HCT116 (cell line): Measurements from ENCODE around the gene TCEA2. TPM values are rescaled to one million over a fixed set of nuclear protein-coding genes. Genes with fewer than 3 reads are reported as not detected.
A peak's percentile ranks its signal among the peaks of the same experiment; 100 is the strongest.

Experiments used
- ATAC-seq: fragments of 200-7000 bp; cut with Tn5 transposase; 2 replicates; pipeline ENCODE4 v1.9.1; 2020; ENCODE audit warnings: mild to moderate bottlenecking, moderate library complexity
- BruUV-seq: library from RNA; stranded (reverse); fragments of 400-500 nt; replicated peaks from 2 replicates; lab custom pipeline; 2021; lab: Mats Ljungman, UMichigan
- CTCF ChIA-PET: fragments of 300-600 bp; sonication (Branson Sonifier 250); formaldehyde crosslinking; loops from one replicate; lab custom pipeline; 2021; ENCODE audit warnings: antibody characterized with exemption; lab: Charles Lee
- POLR2A ChIA-PET: fragments of 300-600, 350-600 bp; sonication (Branson Sonifier 250); formaldehyde crosslinking; loops from one replicate; lab custom pipeline; 2021; ENCODE audit warnings: antibody characterized with exemption; lab: Charles Lee
- RAD21 ChIA-PET, 2 experiments: fragments of 300-600 bp; sonication (Branson Sonifier 250); formaldehyde crosslinking; loops; one replicate each; lab custom pipeline; 2023; ENCODE audit warnings: low total read pairs in 2 of 2; ENCODE audit not compliant: uncharacterized antibody in 2 of 2, unreplicated experiment in 2 of 2, low non-redundant PET in 1 of 2; lab: Charles Lee
- DNase-seq: peaks from one replicate; pipeline ENCODE4 v3.0.0-alpha.2; 2010; ENCODE audit warnings: low read depth, low spot score
- H2AFZ ChIP-seq: fragments of 200-600 bp; shearing (Covaris generic), sonication (generic); 2 replicates; pipeline ENCODE4 v1.6.1; 2017; ENCODE audit warnings: low read depth, mixed run types, mixed read lengths, antibody characterized with exemption, low read length; ENCODE audit not compliant: poor library complexity, severe bottlenecking
- H3K27ac ChIP-seq: 2 replicates; pipeline ENCODE4 v1.5.1; 2012; ENCODE audit warnings: low read depth, low read length
- H3K27me3 ChIP-seq: fragments of 200-600 bp; sonication (generic); 2 replicates; pipeline ENCODE4 v1.6.1; 2016; ENCODE audit warnings: mixed run types, low read length, mixed read lengths; ENCODE audit not compliant: insufficient read depth
- H3K36me3 ChIP-seq, 2 experiments: fragments of 200-500 bp in 1 of 2; fragments of 200-600 bp in 1 of 2; sonication (Bioruptor generic) in 1 of 2; sonication (generic) in 1 of 2; 2 replicates each; pipeline versions ENCODE4 v1.5.1 to v1.6.1; 2014 to 2016; ENCODE audit warnings: low read length in 2 of 2, inconsistent platforms in 1 of 2, mixed read lengths in 1 of 2, mixed run types in 1 of 2; ENCODE audit not compliant: insufficient read depth in 2 of 2, control insufficient read depth in 1 of 2
- H3K4me1 ChIP-seq, 2 experiments: fragments of 200-600 bp in 1 of 2; sonication (generic) in 1 of 2; 2 replicates each; pipeline versions ENCODE4 v1.5.1 to v1.6.1; 2012 to 2017; ENCODE audit warnings: low read length in 2 of 2, inconsistent platforms in 1 of 2, mild to moderate bottlenecking in 1 of 2, mixed read lengths in 1 of 2, mixed run types in 1 of 2, moderate library complexity in 1 of 2; ENCODE audit not compliant: insufficient read depth in 2 of 2, control insufficient read depth in 1 of 2
- H3K4me2 ChIP-seq: fragments of 200-600 bp; sonication (generic); 2 replicates; pipeline ENCODE4 v1.6.1; 2017; ENCODE audit warnings: mixed run types, low read length, mixed read lengths
- H3K4me3 ChIP-seq, 2 experiments: fragments of 200-600 bp in 1 of 2; sonication (generic) in 1 of 2; replicated peaks in 1 of 2; 2 replicates each; pipeline ENCODE4 v1.5.1; 2011 to 2016; ENCODE audit warnings: low read length in 2 of 2, control low read depth in 1 of 2, low read depth in 1 of 2, mild to moderate bottlenecking in 1 of 2, mixed read lengths in 1 of 2, mixed run types in 1 of 2
- H3K79me2 ChIP-seq: fragments of 200-600 bp; sonication (generic); 2 replicates; pipeline ENCODE4 v1.6.1; 2017; ENCODE audit warnings: mild to moderate bottlenecking, mixed run types, low read length, moderate library complexity, mixed read lengths; ENCODE audit not compliant: insufficient read depth
- H3K9ac ChIP-seq: fragments of 200-600 bp; sonication (generic); 2 replicates; pipeline ENCODE4 v1.6.1; 2016; ENCODE audit warnings: low read length, mixed read lengths
- H3K9me2 ChIP-seq: fragments of 200-600 bp; sonication (generic), shearing (Covaris generic); 2 replicates; pipeline ENCODE4 v1.6.1; 2017; ENCODE audit warnings: mixed run types, mild to moderate bottlenecking, moderate library complexity; ENCODE audit not compliant: insufficient read depth
- H3K9me3 ChIP-seq, 2 experiments: fragments of 200-500 bp in 1 of 2; fragments of 200-600 bp in 1 of 2; sonication (Bioruptor generic) in 1 of 2; sonication (generic) in 1 of 2; 2 replicates each; pipeline ENCODE4 v1.6.1; 2014 to 2017; ENCODE audit warnings: low read length in 2 of 2, mixed read lengths in 2 of 2, inconsistent platforms in 1 of 2, low read depth in 1 of 2, mild to moderate bottlenecking in 1 of 2, mixed run types in 1 of 2, moderate library complexity in 1 of 2; ENCODE audit not compliant: control insufficient read depth in 1 of 2, insufficient read depth in 1 of 2
- H4K20me1 ChIP-seq: fragments of 200-600 bp; sonication (generic), shearing (Covaris generic); 2 replicates; pipeline ENCODE4 v1.6.1; 2017; ENCODE audit warnings: mixed run types, mild to moderate bottlenecking, moderate library complexity; ENCODE audit not compliant: insufficient read depth
- ATF3 ChIP-seq: IDR thresholded peaks from 2 replicates; pipeline ENCODE4 v1.6.1; 2012
- CBX3 ChIP-seq: IDR thresholded peaks from 2 replicates; pipeline ENCODE4 v1.6.1; 2012; ENCODE audit warnings: low read depth
- CTCF ChIP-seq, 3 experiments: fragments of 200-600 bp in 1 of 3; sonication (generic) in 1 of 3; IDR thresholded peaks in 2 of 3; conservative IDR thresholded peaks in 1 of 3; 2 replicates each; pipeline ENCODE4 v1.5.1; 2012 to 2017; ENCODE audit warnings: low read depth in 2 of 3, low read length in 2 of 3, antibody characterized with exemption in 1 of 3, borderline replicate concordance in 1 of 3, control low read depth in 1 of 3, mild to moderate bottlenecking in 1 of 3, mixed read lengths in 1 of 3, mixed run types in 1 of 3, moderate library complexity in 1 of 3; ENCODE audit not compliant: insufficient read depth in 1 of 3
- EGR1 ChIP-seq: IDR thresholded peaks from 2 replicates; pipeline ENCODE4 v1.6.1; 2012; ENCODE audit warnings: low read depth
- ELF1 ChIP-seq: IDR thresholded peaks from 2 replicates; pipeline ENCODE4 v1.6.1; 2012; ENCODE audit warnings: low read depth, borderline replicate concordance
- EZH2 ChIP-seq: fragments of 200-600 bp; sonication (generic); IDR thresholded peaks from 2 replicates; pipeline ENCODE4 v1.6.1; 2017; ENCODE audit warnings: antibody characterized with exemption, mixed run types
- MAX ChIP-seq: IDR thresholded peaks from 2 replicates; pipeline ENCODE4 v1.6.1; 2012
- POLR2A ChIP-seq: IDR thresholded peaks from 2 replicates; pipeline ENCODE4 v1.7.0; 2011; ENCODE audit warnings: borderline replicate concordance; ENCODE audit not compliant: insufficient read depth, insufficient read length; ENCODE audit errors: extremely low read depth
- SP1 ChIP-seq: IDR thresholded peaks from 2 replicates; pipeline ENCODE4 v1.6.1; 2012; ENCODE audit warnings: low read depth
- SRF ChIP-seq: IDR thresholded peaks from 2 replicates; pipeline ENCODE4 v1.6.1; 2012; ENCODE audit warnings: low read depth
- TCF7L2 ChIP-seq: IDR thresholded peaks from 2 replicates; pipeline ENCODE4 v1.7.0; 2011; ENCODE audit warnings: borderline replicate concordance, inconsistent platforms; ENCODE audit not compliant: insufficient read depth, insufficient read length; ENCODE audit errors: extremely low read depth
- YY1 ChIP-seq: IDR thresholded peaks from 2 replicates; pipeline ENCODE4 v1.6.1; 2011; ENCODE audit warnings: low read length, low read depth, moderate library complexity, mild to moderate bottlenecking; ENCODE audit not compliant: insufficient replicate concordance; ENCODE audit errors: extremely low read depth
- ZBTB33 ChIP-seq: IDR thresholded peaks from 2 replicates; pipeline ENCODE4 v1.6.1; 2011; ENCODE audit warnings: mild to moderate bottlenecking, low read length, moderate library complexity; ENCODE audit not compliant: insufficient replicate concordance; ENCODE audit errors: extremely low read depth
- ZFX ChIP-seq: fragments of 450-650 bp; IDR thresholded peaks from 2 replicates; pipeline ENCODE4 v1.6.1; 2017
- ZNF274 ChIP-seq: fragments of 200-500 bp; sonication (Bioruptor generic); IDR thresholded peaks from 2 replicates; pipeline ENCODE4 v1.6.1; 2014; ENCODE audit warnings: mild to moderate bottlenecking, low read depth, low read length, inconsistent platforms
- intact Hi-C: fragments of 100-400 bp; cut with micrococcal nuclease; formaldehyde crosslinking; loops from 2 replicates; pipeline ENCODE4 v1.10.0; 2022
- total RNA-seq: library from RNA; stranded (reverse); gene quantifications from one replicate; pipeline ENCODE4 v1.2.1, GENCODE V29; 2021; ENCODE audit not compliant: unreplicated experiment

TCEA2 gene
- total RNA-seq, 1 experiment from 2014 or later = 29.7 TPM

GRCh38 chr20:64049878-64050260 is 13.1 kb upstream of the TCEA2 start (continued):
- TF ChIP-seq CTCF (IDR thresholded peaks at IDR 0.05 in 2 of 3, conservative IDR thresholded peaks at IDR 0.05 in 1 of 3; ENCODE audit: borderline replicate concordance in 1 of 3, insufficient read depth in 1 of 3, low read depth in 2 of 3, low read length in 2 of 3) (no peak), EZH2 (no peak)

GRCh38 chr20:64050261-64051032 is 12.6 kb upstream of the TCEA2 start:
- ChIA-PET POLR2A (no interaction called here), RAD21 (no interaction called here), CTCF (interaction anchor here (0.8 to 1.0 kb wide), 2 partner anchors 11 to 12 kb away, joined by 3 read pairs; no protein-coding TSS in a partner anchor)
- Histone ChIP-seq H3K4me1 (peaks cover 22 to 38% of the 10 kb centered on the region in 2 experiments), H3K9ac (peak overlapping the region; percentile 51; the same call in 1 of the 2 replicates), H3K4me3 (peak overlapping the region in 1 of 2 experiments; percentile 56; a peak in 1 of 4 replicates), H3K79me2 (no peaks in the 10 kb centered on the region), H3K36me3 (no peaks in the 10 kb centered on the region), H3K4me2 (peak overlapping the region; percentile 80), H3K27ac (peak overlapping the region; percentile 23; the same call in 1 of the 2 replicates), H4K20me1 (no peaks in the 10 kb centered on the region), H3K9me3 (no peaks in the 10 kb centered on the region), H3K9me2 (no peaks in the 10 kb centered on the region), H3K27me3 (no peaks in the 10 kb centered on the region), H2AFZ (no peak overlapping the region)
- ATAC-seq = no peak
- BruUV-seq = no TSS peak
- no peak for DNase-seq
- intact Hi-C loops = loop anchor here (10.0 kb wide), 1 partner anchor 346 kb away; the partner anchor contains the start of genes ARFRP1 and ZGPAT
- TF ChIP-seq CTCF (IDR thresholded peaks at IDR 0.05 in 2 of 3, conservative IDR thresholded peaks at IDR 0.05 in 1 of 3; ENCODE audit: borderline replicate concordance in 1 of 3, insufficient read depth in 1 of 3, low read depth in 2 of 3, low read length in 2 of 3) (no peak), YY1 (no peak), SP1 (no peak), EGR1 (no peak), ZNF274 (no peak), MAX (no peak), ELF1 (no peak), ZBTB33 (no peak), SRF (no peak), ATF3 (no peak), TCF7L2 (no peak), CBX3 (no peak), ZFX (no peak), EZH2 (no peak), POLR2A (no peak)
